H9 (cell line): ENCODE measurements around the gene MYO15A. TPM values are rescaled to one million over a fixed set of nuclear protein-coding genes. Genes with fewer than 3 reads are reported as not detected.

Experiments
- DNase-seq: peaks from one replicate; pipeline ENCODE4 v3.0.0-alpha.2; 2017
- H2AFZ ChIP-seq: one replicate; pipeline ENCODE4 v1.6.1; 2013; ENCODE audit warnings: mild to moderate bottlenecking, low read length, control low read depth, moderate library complexity
- H2AK5ac ChIP-seq: 2 replicates; pipeline ENCODE4 v1.6.1; 2013; ENCODE audit warnings: low read length, control low read depth, mixed read lengths; ENCODE audit not compliant: insufficient read length
- H2BK120ac ChIP-seq: one replicate; pipeline ENCODE4 v1.6.1; 2013; ENCODE audit warnings: low read depth, mild to moderate bottlenecking, low read length, control low read depth, inconsistent platforms; ENCODE audit not compliant: poor library complexity, severe bottlenecking
- H2BK12ac ChIP-seq: 2 replicates; pipeline ENCODE4 v1.6.1; 2013; ENCODE audit warnings: low read length, control low read depth, mixed read lengths, low read depth; ENCODE audit not compliant: insufficient read length
- H2BK15ac ChIP-seq: 2 replicates; pipeline ENCODE4 v1.6.1; 2013; ENCODE audit warnings: low read depth, low read length, control low read depth
- H2BK20ac ChIP-seq: one replicate; pipeline ENCODE4 v1.6.1; 2013; ENCODE audit warnings: low read depth, mild to moderate bottlenecking, low read length, control low read depth, inconsistent platforms; ENCODE audit not compliant: poor library complexity, severe bottlenecking
- H2BK5ac ChIP-seq: 2 replicates; pipeline ENCODE4 v1.6.1; 2013; ENCODE audit warnings: low read length, control low read depth, mixed read lengths; ENCODE audit not compliant: insufficient read length
- H3K14ac ChIP-seq: 2 replicates; pipeline ENCODE4 v1.6.1; 2013; ENCODE audit warnings: low read length, control low read depth; ENCODE audit not compliant: insufficient read depth
- H3K18ac ChIP-seq: 2 replicates; pipeline ENCODE4 v1.6.1; 2013; ENCODE audit warnings: low read depth, mild to moderate bottlenecking, mixed read lengths, low read length, control low read depth; ENCODE audit not compliant: insufficient read length
- H3K23ac ChIP-seq: 2 replicates; pipeline ENCODE4 v1.6.1; 2013; ENCODE audit warnings: low read length, control low read depth, mixed read lengths, low read depth; ENCODE audit not compliant: insufficient read length
- H3K23me2 ChIP-seq: 2 replicates; pipeline ENCODE4 v1.6.1; 2013; ENCODE audit warnings: low read depth, mild to moderate bottlenecking, mixed read lengths, low read length, control low read depth; ENCODE audit not compliant: insufficient read length, poor library complexity, severe bottlenecking
- H3K27ac ChIP-seq: 2 replicates; pipeline ENCODE4 v1.5.1; 2013; ENCODE audit warnings: low read length, control low read depth, mixed read lengths, low read depth; ENCODE audit not compliant: insufficient read length
- H3K27me3 ChIP-seq: 2 replicates; pipeline ENCODE4 v1.6.1; 2013; ENCODE audit warnings: low read length, control low read depth, inconsistent platforms; ENCODE audit not compliant: insufficient read depth
- H3K4ac ChIP-seq: 2 replicates; pipeline ENCODE4 v1.6.1; 2013; ENCODE audit warnings: low read depth, mild to moderate bottlenecking, control low read depth, inconsistent platforms, low read length, moderate library complexity
- H3K4me1 ChIP-seq: 2 replicates; pipeline ENCODE4 v1.6.1; 2013; ENCODE audit warnings: low read length, control low read depth, inconsistent platforms; ENCODE audit not compliant: insufficient read depth
- H3K4me2 ChIP-seq: 2 replicates; pipeline ENCODE4 v1.6.1; 2013; ENCODE audit warnings: low read length, control low read depth, mixed read lengths; ENCODE audit not compliant: insufficient read length, insufficient read depth
- H3K56ac ChIP-seq: 2 replicates; pipeline ENCODE4 v1.6.1; 2013; ENCODE audit warnings: low read depth, mild to moderate bottlenecking, mixed read lengths, low read length, control low read depth; ENCODE audit not compliant: insufficient read length
- H3K79me1 ChIP-seq: 2 replicates; pipeline ENCODE4 v1.6.1; 2013; ENCODE audit warnings: low read depth, mild to moderate bottlenecking, moderate library complexity, low read length, control low read depth, inconsistent platforms; ENCODE audit not compliant: insufficient read depth, poor library complexity, severe bottlenecking
- H3K79me2 ChIP-seq: 2 replicates; pipeline ENCODE4 v1.6.1; 2013; ENCODE audit warnings: low read length, control low read depth, inconsistent platforms; ENCODE audit not compliant: insufficient read depth
- H3K9ac ChIP-seq: 2 replicates; pipeline ENCODE4 v1.6.1; 2013; ENCODE audit warnings: low read length, control low read depth, mixed read lengths; ENCODE audit not compliant: insufficient read length; ENCODE audit errors: extremely low read depth
- H3K9me3 ChIP-seq: one replicate; pipeline ENCODE4 v1.6.1; 2013; ENCODE audit warnings: low read depth, low read length, inconsistent platforms; ENCODE audit not compliant: control insufficient read depth
- H3T11ph ChIP-seq: one replicate; pipeline ENCODE4 v1.6.1; 2013; ENCODE audit warnings: mild to moderate bottlenecking, low read length, control low read depth, inconsistent platforms
- H4K20me1 ChIP-seq: one replicate; pipeline ENCODE4 v1.6.1; 2013; ENCODE audit not compliant: control insufficient read depth, insufficient read length, insufficient read depth
- H4K5ac ChIP-seq: 2 replicates; pipeline ENCODE4 v1.6.1; 2013; ENCODE audit warnings: low read depth, mild to moderate bottlenecking, mixed read lengths, low read length, control low read depth; ENCODE audit not compliant: insufficient read length
- H4K8ac ChIP-seq: replicated peaks from 2 replicates; pipeline ENCODE4 v1.6.1; 2013; ENCODE audit warnings: low read length, control low read depth, mixed read lengths, low read depth; ENCODE audit not compliant: insufficient read length
- H4K91ac ChIP-seq: 2 replicates; pipeline ENCODE4 v1.6.1; 2013; ENCODE audit warnings: low read depth, mild to moderate bottlenecking, moderate library complexity, mixed read lengths, low read length, control low read depth; ENCODE audit not compliant: insufficient read length
- H3K27ac Mint-ChIP-seq, 3 experiments: 2 replicates in 2 of 3; 3 replicates in 1 of 3; pipeline ENCODE4 v1.8.0; 2020 to 2021; ENCODE audit warnings: mixed read lengths in 3 of 3, mild to moderate bottlenecking in 1 of 3, moderate library complexity in 1 of 3
- H3K27me3 Mint-ChIP-seq: 2 replicates; pipeline ENCODE4 v1.8.0; 2021; ENCODE audit warnings: low read depth, mild to moderate bottlenecking, moderate library complexity, mixed read lengths
- H3K36me3 Mint-ChIP-seq, 3 experiments: 2 replicates in 2 of 3; 3 replicates in 1 of 3; pipeline ENCODE4 v1.8.0; 2020 to 2021; ENCODE audit warnings: low read depth in 3 of 3, mixed read lengths in 3 of 3; ENCODE audit not compliant: insufficient read depth in 1 of 3
- H3K4me1 Mint-ChIP-seq, 2 experiments: 2 replicates each; pipeline ENCODE4 v1.8.0; 2020; ENCODE audit warnings: mixed read lengths in 2 of 2
- H3K4me3 Mint-ChIP-seq, 2 experiments: 2 replicates in 1 of 2; 3 replicates in 1 of 2; pipeline ENCODE4 v1.8.0; 2020 to 2021; ENCODE audit warnings: mild to moderate bottlenecking in 2 of 2, mixed read lengths in 2 of 2, moderate library complexity in 1 of 2
- H3K9me3 Mint-ChIP-seq, 2 experiments: 2 replicates in 1 of 2; 3 replicates in 1 of 2; pipeline ENCODE4 v1.8.0; 2020; ENCODE audit warnings: mild to moderate bottlenecking in 2 of 2, mixed read lengths in 2 of 2, moderate library complexity in 1 of 2
- WGBS: extraction: QIAGEN DNeasy Blood & Tissue Kit; methylation state at CpG from one replicate; pipeline ENCODE4 v1.1.7; 2013; ENCODE audit warnings: missing lambda C conversion rate, low lambda C conversion rate, mixed read lengths; ENCODE audit not compliant: insufficient read length; ENCODE audit errors: extremely low coverage; 5-methylcytosine and 5-hydroxymethylcytosine counted together
- total RNA-seq: library from RNA; stranded (reverse); gene quantifications from 2 replicates; pipeline ENCODE4 v1.2.1, GENCODE V29; 2021
- TF ChIP-seq, protein P1 (sequence below): fragments of 200-600 bp; sonication (generic); conservative IDR thresholded peaks from 3 replicates; pipeline ENCODE4 v1.8.0; 2021; ENCODE audit warnings: antibody characterized with exemption, mild to moderate bottlenecking

Gene MYO15A
- total RNA-seq, 1 experiment from 2014 or later: 2.5 TPM

DNA sequence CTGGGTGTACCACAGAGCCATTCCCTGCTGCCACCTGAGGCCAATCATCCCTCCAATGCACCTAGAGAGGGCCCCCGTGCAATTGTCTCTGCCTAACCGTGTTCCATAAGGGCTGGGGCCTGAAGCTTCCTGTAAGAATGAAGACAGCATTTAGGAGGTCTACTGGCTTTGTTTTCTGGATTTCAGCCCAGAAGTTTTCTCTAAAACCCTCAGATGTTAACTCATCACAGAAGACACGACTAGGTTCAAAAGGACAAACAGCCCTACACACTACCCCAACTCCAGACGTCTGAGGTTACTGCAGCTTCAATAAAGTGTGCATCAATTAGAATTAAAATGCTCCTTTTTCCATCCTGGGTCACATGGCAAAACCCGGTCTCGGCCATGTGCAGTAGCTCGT, 31.6 kb upstream of the MYO15A start:
- Histone ChIP-seq H3T11ph (no peak overlapping the region), H3K56ac (no peak overlapping the region), H4K5ac (no peak overlapping the region), H3K4me2 (no peak overlapping the region), H2BK120ac (no peak overlapping the region), H2BK15ac (no peak overlapping the region), H2AFZ (no peak overlapping the region), H4K20me1 (no peaks in the 10 kb centered on the region), H3K9me3 (no peaks in the 10 kb centered on the region), H2AK5ac (no peak overlapping the region), H2BK12ac (no peak overlapping the region), H4K91ac (no peak overlapping the region), H3K23ac (no peak overlapping the region), H3K14ac (no peak overlapping the region), H4K8ac (no peak overlapping the region), H3K4ac (no peak overlapping the region), H2BK20ac (no peak overlapping the region), H3K23me2 (no peaks in the 10 kb centered on the region), H3K4me1 (no peaks in the 10 kb centered on the region), H3K18ac (no peak overlapping the region), H2BK5ac (no peak overlapping the region), H3K79me1 (no peaks in the 10 kb centered on the region), H3K27me3 (no peaks in the 10 kb centered on the region), H3K79me2 (no peaks in the 10 kb centered on the region), H3K9ac (no peak overlapping the region), H3K27ac (no peak overlapping the region)
- H3K27ac Mint-ChIP-seq: no peak overlapping the region
- no peaks in the 10 kb centered on the region for H3K9me3 Mint-ChIP-seq
- DNase-seq: no peak
- no peaks in the 10 kb centered on the region for H3K36me3 Mint-ChIP-seq
- peaks cover 9% of the 10 kb centered on the region for H3K27me3 Mint-ChIP-seq
- WGBS: no CpG with 5 or more reads among the region's 7 CpGs
- H3K4me1 Mint-ChIP-seq: no peaks in the 10 kb centered on the region
- H3K4me3 Mint-ChIP-seq: no peak overlapping the region
- TF ChIP-seq, protein P1, sequence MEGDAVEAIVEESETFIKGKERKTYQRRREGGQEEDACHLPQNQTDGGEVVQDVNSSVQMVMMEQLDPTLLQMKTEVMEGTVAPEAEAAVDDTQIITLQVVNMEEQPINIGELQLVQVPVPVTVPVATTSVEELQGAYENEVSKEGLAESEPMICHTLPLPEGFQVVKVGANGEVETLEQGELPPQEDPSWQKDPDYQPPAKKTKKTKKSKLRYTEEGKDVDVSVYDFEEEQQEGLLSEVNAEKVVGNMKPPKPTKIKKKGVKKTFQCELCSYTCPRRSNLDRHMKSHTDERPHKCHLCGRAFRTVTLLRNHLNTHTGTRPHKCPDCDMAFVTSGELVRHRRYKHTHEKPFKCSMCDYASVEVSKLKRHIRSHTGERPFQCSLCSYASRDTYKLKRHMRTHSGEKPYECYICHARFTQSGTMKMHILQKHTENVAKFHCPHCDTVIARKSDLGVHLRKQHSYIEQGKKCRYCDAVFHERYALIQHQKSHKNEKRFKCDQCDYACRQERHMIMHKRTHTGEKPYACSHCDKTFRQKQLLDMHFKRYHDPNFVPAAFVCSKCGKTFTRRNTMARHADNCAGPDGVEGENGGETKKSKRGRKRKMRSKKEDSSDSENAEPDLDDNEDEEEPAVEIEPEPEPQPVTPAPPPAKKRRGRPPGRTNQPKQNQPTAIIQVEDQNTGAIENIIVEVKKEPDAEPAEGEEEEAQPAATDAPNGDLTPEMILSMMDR: no peak
